ENCODE results near the gene TYROBP.
"Not testable (repeated sequence)": the region's sequence is repeated elsewhere in the genome, so short reads cannot be mapped to it uniquely, and the experiment has no call there.

TYROBP gene

DNA sequence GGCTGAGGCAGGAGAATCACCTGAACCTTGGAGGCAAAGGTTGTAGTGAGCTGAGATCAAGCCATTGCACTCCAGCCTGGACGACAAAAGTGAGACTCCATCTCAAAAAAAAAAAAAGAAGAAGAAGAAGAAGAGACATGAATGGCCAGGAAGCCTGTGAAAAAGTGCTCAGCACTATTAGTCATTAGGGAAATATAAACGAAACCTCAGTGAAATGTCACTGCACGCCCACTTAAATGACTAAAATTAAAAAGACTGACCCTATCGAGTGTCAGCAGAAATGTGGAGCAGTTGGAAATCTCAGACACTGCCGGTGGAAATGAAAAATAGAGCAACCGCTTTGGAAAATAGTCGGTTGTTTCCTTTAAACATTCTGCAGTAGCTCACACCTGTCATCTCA, 5.5 kb upstream of the TYROBP start:
- Histone ChIP-seq H3K4me2 (ENCODE audit: low read length) (no peak overlapping the region), H3K4me1 (ENCODE audit: insufficient read depth, low read length, severe bottlenecking) (peaks cover 12% of the 10 kb centered on the region)

DNA sequence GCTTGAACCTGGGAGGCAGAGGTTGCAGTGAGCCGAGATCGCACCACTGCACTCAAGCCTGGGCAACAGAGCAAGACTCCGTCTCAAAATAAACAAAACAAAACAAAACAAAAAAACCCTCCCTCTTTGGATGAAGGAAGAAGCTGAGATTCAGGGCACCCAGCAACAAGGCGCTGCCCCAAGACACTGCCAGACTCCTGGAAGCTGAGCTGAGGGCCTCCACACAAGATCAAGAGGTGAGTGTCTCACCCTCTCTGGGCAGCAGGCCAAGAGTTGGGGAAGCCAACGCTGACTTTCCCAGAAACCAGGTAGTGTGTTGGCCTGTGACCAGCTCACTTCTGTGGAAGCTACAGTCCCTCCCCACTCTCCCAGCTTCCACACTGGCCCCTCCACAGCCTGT, 3.7 kb upstream of the TYROBP start:
- Histone ChIP-seq H4K20me1 (ENCODE audit: insufficient read depth, low read length) (no peaks in the 10 kb centered on the region), H3K9me3 (ENCODE audit: low read length) (no peaks in the 10 kb centered on the region), H3K27ac (ENCODE audit: low read depth, low read length, poor library complexity, severe bottlenecking) (no peak overlapping the region), H2AFZ (ENCODE audit: low read length) (no peak overlapping the region), H3K4me2 (ENCODE audit: low read length) (no peak overlapping the region), H3K79me2 (ENCODE audit: insufficient read depth, low read length) (no peaks in the 10 kb centered on the region), H3K4me3 (ENCODE audit: low read depth, low read length, poor library complexity, severe bottlenecking) (no peak overlapping the region), H3F3A (ENCODE audit: insufficient read depth, low read length) (no peaks in the 10 kb centered on the region), H3K4me1 (ENCODE audit: insufficient read depth, low read length, severe bottlenecking) (peaks cover 13% of the 10 kb centered on the region), H3K9ac (ENCODE audit: low read length) (no peak overlapping the region), H3K27me3 (ENCODE audit: insufficient read depth, low read length) (no peaks in the 10 kb centered on the region; the same call in 1 of the 2 replicates), H3K36me3 (ENCODE audit: insufficient read depth, low read length) (no peaks in the 10 kb centered on the region), H3K9me2 (ENCODE audit: low read depth, low read length) (no peaks in the 10 kb centered on the region)
- no peak for TF ChIP-seq EZH2 (IDR thresholded peaks at IDR 0.05; ENCODE audit: borderline replicate concordance, low read length)
- TF ChIP-seq, protein P1, sequence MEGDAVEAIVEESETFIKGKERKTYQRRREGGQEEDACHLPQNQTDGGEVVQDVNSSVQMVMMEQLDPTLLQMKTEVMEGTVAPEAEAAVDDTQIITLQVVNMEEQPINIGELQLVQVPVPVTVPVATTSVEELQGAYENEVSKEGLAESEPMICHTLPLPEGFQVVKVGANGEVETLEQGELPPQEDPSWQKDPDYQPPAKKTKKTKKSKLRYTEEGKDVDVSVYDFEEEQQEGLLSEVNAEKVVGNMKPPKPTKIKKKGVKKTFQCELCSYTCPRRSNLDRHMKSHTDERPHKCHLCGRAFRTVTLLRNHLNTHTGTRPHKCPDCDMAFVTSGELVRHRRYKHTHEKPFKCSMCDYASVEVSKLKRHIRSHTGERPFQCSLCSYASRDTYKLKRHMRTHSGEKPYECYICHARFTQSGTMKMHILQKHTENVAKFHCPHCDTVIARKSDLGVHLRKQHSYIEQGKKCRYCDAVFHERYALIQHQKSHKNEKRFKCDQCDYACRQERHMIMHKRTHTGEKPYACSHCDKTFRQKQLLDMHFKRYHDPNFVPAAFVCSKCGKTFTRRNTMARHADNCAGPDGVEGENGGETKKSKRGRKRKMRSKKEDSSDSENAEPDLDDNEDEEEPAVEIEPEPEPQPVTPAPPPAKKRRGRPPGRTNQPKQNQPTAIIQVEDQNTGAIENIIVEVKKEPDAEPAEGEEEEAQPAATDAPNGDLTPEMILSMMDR (IDR thresholded peaks at IDR 0.05; ENCODE audit: low read length): no peak

More for the DNA sequence above, 5.5 kb upstream of the TYROBP start:
- Histone ChIP-seq H4K20me1 (ENCODE audit: insufficient read depth, low read length) (no peaks in the 10 kb centered on the region), H3K27me3 (ENCODE audit: insufficient read depth, low read length) (no peaks in the 10 kb centered on the region; the same call in 1 of the 2 replicates), H3K9me3 (ENCODE audit: low read length) (no peaks in the 10 kb centered on the region), H3K9me2 (ENCODE audit: low read depth, low read length) (no peaks in the 10 kb centered on the region), H2AFZ (ENCODE audit: low read length) (no peak overlapping the region), H3K4me3 (ENCODE audit: low read depth, low read length, poor library complexity, severe bottlenecking) (no peak overlapping the region), H3K9ac (ENCODE audit: low read length) (no peak overlapping the region), H3K27ac (ENCODE audit: low read depth, low read length, poor library complexity, severe bottlenecking) (no peak overlapping the region), H3F3A (ENCODE audit: insufficient read depth, low read length) (no peaks in the 10 kb centered on the region), H3K36me3 (ENCODE audit: insufficient read depth, low read length) (no peaks in the 10 kb centered on the region), H3K79me2 (ENCODE audit: insufficient read depth, low read length) (no peaks in the 10 kb centered on the region)
- TF ChIP-seq, protein P1 (IDR thresholded peaks at IDR 0.05; ENCODE audit: low read length): no peak
- no peak for TF ChIP-seq EZH2 (IDR thresholded peaks at IDR 0.05; ENCODE audit: borderline replicate concordance, low read length)

DNA sequence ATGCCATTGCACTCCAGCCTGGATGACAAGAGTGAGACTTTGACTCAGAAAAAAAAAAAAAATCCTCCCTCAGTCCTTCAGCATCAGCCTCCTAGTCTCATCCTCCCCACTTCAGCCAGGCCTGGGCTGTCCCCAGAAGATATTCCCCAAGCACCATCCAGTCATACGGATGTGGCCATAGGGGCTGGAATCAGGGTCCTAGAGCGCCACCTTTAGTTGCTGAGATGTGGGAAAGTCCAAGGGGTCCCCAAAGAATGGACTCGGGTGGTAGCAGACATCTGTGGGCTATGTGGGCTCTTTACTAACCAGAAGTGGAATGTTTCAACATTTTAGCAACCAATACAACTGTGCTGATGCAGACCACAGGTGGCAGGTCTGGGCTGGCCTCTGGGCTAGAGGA, 3.1 kb upstream of the TYROBP start:
- Histone ChIP-seq H3K27me3 (ENCODE audit: insufficient read depth, low read length) (no peaks in the 10 kb centered on the region; the same call in 1 of the 2 replicates), H3K27ac (ENCODE audit: low read depth, low read length, poor library complexity, severe bottlenecking) (no peak overlapping the region), H3K9ac (ENCODE audit: low read length) (no peak overlapping the region), H2AFZ (ENCODE audit: low read length) (no peak overlapping the region), H3K4me1 (ENCODE audit: insufficient read depth, low read length, severe bottlenecking) (peaks cover 13% of the 10 kb centered on the region), H3F3A (ENCODE audit: insufficient read depth, low read length) (no peaks in the 10 kb centered on the region), H3K4me2 (ENCODE audit: low read length) (no peak overlapping the region), H3K36me3 (ENCODE audit: insufficient read depth, low read length) (no peaks in the 10 kb centered on the region), H3K9me3 (ENCODE audit: low read length) (no peaks in the 10 kb centered on the region), H3K4me3 (ENCODE audit: low read depth, low read length, poor library complexity, severe bottlenecking) (no peak overlapping the region), H3K79me2 (ENCODE audit: insufficient read depth, low read length) (no peaks in the 10 kb centered on the region), H3K9me2 (ENCODE audit: low read depth, low read length) (no peaks in the 10 kb centered on the region), H4K20me1 (ENCODE audit: insufficient read depth, low read length) (no peaks in the 10 kb centered on the region)
- no peak for TF ChIP-seq EZH2 (IDR thresholded peaks at IDR 0.05; ENCODE audit: borderline replicate concordance, low read length)
- TF ChIP-seq, protein P1 (IDR thresholded peaks at IDR 0.05; ENCODE audit: low read length): peak; percentile 20; the same call in 1 of the 2 replicates

DNA sequence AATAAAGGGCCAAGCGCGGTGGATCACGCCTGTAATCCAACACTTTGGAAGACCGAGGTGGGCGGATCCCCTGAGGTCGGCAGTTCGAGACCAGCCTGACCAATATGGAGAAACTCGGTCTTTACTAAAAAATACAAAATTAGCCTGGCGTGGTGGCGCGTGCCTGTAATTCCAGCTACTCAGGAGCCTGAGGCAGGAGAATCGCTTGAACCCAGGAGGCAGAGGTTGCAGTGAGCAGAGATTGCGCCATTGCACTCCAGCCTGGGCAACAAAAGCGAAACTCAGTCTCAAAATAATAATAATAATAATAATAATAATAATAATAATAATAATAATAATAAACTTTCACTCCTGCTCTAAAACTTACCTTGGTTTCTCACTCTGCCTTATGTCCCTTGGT, 2.3 kb upstream of the TYROBP start:
- H3F3A ChIP-seq (ENCODE audit: insufficient read depth, low read length); H3K27me3 ChIP-seq (ENCODE audit: insufficient read depth, low read length); H3K4me3 ChIP-seq (ENCODE audit: low read depth, low read length, poor library complexity, severe bottlenecking); H4K20me1 ChIP-seq (ENCODE audit: insufficient read depth, low read length); H3K4me2 ChIP-seq (ENCODE audit: low read length); H3K79me2 ChIP-seq (ENCODE audit: insufficient read depth, low read length); H3K36me3 ChIP-seq (ENCODE audit: insufficient read depth, low read length); H3K9me3 ChIP-seq (ENCODE audit: low read length); H3K9me2 ChIP-seq (ENCODE audit: low read depth, low read length); H2AFZ ChIP-seq (ENCODE audit: low read length); H3K9ac ChIP-seq (ENCODE audit: low read length); H3K27ac ChIP-seq (ENCODE audit: low read depth, low read length, poor library complexity, severe bottlenecking): not testable (repeated sequence)
- peaks cover 13% of the 10 kb centered on the region for H3K4me1 ChIP-seq (ENCODE audit: insufficient read depth, low read length, severe bottlenecking)

Measured in OCI-LY1 (cell line).